Cerebellar cortex (tissue), 1 donor: ENCODE measurements around the gene PITRM1.
"Not testable (repeated sequence)": the region's sequence is repeated elsewhere in the genome, so short reads cannot be mapped to it uniquely, and the experiment has no call there.

Experiments used
- DNase-seq: peaks from one replicate; pipeline ENCODE4 v3.0.0-alpha.2; 2015; ENCODE audit warnings: low spot score

The PITRM1 gene

DNA sequence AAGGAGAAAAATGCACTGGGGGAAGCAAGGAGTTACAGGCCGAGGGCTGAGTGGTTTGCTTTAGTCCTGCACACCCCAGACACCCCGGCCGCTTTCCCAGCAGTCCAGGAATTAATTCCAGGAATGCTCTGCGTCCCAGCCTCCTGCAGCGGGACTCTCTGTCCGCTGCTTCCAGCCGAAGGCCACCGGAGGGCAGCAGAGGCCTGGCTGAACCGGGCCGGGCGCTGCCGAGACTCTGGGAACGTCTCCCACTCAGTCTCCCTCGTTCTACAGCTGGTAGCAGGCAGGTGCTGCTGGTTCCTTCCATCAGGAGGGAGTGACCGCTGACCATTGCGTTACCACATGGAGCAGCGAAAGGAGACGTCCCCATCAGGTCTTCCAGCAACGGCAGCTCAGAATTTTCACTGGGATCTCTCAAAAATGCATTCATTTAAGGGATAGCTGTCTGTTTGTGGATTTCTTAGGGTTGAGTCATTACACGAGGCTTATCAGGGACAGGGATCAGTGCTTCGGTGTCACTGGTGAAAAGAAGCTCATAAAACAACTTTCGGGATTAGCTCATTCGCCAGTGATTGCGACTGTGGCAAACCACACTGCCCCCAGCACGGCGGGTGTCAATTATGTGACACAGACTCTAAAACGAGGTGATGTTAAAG lies 24.9 kb upstream of the PITRM1 start:
- DNase-seq = peak; percentile 72

DNA sequence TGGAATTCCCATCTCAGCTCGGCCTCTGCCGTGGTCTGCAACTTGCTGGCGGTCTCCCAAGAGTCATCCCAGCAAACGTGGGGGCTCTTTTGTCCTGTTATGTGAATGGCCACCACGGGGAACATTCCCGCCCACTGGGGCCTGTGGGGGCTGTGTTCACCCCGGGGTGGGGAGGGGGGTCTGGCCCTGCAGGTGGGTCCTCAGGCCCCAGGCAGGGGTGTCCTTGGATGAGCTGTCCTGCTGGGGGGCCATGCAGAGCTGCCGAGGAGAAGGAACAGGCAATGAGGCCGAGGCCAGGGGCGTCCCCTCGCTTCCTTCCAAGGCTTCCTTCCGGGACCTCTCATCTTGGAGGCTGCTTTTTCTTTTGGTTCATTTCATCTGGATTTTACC lies 24.4 kb upstream of the PITRM1 start:
- DNase-seq = no peak

DNA sequence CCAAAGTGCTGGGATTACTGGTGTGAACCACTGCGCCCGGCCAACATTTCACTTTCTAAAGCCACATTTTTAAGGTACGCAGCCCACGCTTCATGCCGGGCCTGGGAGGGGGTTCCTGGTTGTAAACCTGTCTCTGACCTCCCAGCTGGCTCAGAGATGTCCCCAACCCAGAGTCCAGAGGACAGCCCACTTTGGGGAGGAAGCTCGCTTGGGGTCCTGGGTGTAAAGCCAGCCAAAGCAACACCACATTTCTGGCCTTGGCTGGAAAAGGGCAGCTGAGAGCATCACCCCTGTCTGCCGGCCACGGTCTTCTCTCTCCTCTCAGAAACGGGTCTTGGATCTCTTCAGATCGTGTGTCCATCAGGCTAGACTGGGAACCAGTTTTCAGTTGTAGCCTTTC lies 23.9 kb upstream of the PITRM1 start:
- DNase-seq = no peak

DNA sequence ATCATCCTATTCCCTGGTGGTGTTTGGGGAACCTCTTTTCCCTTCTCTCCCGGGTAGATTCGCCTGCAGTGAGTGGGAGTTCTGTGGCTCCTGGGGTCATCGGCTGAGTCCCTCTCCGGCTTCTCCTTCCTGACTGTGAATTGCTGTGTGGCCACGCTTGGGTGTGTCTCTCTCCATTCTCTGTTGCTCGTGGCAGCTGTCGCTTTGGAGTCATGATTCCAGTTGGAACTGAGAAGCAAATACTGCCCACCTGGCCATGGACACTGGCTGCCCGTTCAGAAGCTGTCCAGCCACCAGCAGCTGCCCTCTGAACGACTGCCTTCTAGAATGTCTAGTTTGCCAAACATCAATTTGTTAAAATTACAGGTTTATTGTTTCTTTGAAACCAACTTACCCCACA lies 23.1 kb upstream of the PITRM1 start:
- DNase-seq = no peak

DNA sequence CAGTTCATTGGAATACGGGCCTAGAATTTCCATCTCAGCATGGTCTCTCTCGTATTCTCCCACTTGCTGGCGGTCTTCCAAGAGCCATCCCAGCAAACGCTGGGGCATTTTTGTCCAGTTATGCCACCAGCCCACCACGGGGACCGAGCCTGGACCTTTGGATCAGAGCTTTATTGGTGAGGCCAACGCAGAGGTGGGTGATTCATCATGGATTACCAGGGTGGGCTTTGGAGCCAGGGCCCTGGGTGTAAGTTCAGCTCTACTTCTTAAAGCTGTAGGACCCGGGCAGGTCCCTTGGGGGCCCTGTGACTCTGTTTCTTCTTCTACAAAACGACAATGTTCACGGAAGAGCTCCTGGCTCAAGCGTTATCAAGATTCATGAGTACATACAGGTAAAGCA lies 22.7 kb upstream of the PITRM1 start:
- no peak for DNase-seq

DNA sequence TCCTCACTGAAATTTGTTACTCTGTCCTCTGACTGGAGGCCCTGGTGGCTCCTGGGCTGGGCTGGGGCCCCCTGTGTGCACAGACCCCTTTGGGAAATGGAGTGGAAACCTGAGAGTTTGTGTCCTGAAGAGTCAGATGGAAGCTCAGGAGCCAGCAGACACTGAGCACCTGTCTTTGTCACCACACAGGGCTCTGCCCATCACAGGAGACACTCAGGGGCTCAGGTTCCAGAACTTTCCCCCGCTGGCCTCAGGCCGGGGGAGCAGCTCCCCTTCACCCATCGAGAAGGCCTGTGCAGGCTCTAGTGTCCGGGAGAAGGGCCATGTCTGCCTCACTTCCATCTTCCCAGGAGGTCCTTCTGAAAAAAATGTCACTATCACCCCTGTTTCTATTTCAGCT lies 22.3 kb upstream of the PITRM1 start:
- no peak for DNase-seq

DNA sequence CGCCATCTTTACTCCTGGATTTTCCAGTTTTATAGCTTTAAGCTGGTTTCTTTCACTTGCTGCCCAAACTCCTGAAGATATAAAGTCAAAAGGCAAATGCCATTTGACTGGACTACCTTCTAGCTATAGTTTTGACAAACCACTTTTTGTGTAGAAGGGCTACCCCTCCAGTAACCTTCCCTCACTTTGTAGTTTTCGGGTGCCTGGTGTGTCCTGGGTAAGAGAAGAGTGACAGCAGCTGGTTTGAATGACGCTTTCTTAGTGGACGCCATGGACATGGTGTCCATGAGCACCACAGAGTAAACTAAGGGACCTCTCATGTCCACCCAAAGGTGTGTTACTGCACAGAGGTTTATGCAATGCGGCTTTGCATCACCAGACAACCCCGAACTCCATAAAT lies 21.2 kb upstream of the PITRM1 start:
- DNase-seq = no peak

DNA sequence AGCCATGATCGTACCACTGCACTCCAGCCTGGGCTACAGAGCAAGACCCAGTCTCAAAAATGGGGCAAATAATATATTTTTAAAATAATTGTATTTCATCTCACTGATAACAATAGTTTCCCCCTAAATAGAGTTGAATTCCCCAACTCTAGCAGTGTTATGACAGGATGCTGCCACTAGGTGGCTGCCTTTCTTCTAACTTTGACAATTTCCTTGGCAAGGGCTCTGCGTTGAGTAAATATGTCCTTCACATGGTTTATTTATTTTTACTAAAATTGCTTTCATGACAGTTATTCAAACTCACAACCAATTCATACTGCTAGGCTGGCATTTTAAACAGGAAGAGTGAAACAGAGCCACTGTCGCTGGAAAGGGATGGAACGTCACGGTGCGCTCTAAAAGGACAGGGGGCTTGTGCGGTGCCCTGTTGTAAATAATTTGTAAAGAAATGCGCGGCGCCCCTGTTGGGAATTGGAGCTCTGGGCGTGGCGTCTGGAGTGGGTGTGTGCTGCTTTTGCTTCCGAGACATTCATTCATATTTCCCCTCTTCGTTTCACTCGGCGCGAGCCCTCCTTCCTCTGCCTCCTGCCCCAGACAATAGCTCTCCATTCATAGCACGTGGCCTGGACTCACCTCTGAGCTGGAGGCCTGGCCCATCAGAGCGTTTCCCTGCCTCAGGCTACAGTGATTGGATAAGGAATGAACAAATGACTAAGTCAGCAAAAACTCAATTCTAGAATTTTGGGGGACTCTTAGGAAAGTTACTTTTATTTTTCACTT lies 20.5 kb upstream of the PITRM1 start:
- peak; percentile 59 for DNase-seq

DNA sequence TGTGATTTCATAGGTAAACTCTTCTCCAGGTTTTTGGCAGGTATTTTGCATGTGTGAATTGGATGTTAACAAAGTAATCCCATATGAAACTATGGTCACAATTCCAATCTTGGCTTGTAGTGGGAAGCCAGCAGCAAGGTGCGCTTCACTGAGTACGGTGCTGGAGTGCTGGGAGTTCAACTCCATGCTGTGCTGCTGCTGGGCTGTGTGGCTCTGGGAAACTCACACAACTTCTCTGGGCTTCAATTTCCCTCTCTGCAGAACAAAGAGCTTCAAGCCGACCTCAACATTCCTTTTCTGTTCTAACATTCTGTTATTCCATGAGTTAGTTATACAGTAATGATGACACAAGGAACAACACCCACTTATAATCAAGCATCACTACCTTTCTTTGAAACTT lies 18.2 kb upstream of the PITRM1 start:
- DNase-seq = no peak

DNA sequence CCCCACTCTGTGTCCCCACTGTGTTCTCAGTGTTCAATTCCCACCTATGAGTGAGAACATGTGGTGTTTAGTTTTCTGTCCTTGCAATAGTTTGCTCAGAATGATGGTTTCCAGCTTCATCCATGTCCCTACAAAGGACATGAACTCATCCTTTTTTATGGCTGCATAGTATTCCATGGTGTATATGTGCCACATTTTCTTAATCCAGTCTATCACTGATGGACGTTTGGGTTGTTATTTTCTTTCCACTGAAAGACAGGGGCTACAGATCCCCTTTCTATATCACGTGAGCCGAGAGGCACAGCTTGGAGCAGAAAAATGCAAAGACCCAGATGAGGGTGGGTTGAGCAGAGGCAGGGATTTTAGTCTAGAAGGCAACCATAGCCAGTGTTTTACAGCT lies 14.6 kb upstream of the PITRM1 start:
- DNase-seq = not testable (repeated sequence)

DNA sequence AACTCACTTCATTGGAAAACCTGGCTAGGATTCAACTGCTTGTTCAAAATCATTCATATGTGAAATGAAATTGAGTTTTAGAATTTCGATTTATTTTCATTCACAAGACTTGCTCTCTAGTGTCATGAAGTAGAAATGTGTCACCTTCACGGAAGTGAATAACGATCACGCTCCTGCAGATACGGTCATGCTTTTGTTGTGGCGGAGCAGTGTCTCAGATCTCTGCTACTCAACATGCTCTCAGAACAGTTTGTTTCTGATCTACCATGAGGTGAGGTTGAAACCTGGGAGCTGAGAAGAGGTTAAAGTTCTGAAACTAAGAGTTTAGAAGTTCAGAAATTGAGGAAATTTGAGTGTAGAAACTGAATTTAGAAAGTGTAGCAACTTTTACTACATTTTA lies 13.8 kb upstream of the PITRM1 start:
- no peak for DNase-seq

DNA sequence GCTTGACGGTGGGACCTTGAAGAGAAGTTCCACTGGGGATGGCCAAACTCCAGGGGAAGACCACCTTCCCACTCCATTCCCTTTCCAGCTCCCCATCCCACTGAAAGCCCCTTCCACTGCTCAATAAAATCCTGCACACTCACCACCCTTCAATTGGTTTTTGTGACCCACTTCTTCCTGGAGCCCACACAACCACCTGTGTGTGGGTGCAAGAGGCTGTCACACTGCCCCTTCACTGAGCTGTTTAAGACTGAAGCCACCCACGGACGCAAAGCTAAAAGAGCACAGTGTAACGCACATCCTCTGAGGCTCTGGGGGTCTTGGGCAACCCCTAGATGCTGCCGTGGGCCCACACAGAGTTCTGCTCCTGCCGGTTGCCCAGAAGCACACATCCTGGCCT lies 12.8 kb upstream of the PITRM1 start:
- DNase-seq = no peak

DNA sequence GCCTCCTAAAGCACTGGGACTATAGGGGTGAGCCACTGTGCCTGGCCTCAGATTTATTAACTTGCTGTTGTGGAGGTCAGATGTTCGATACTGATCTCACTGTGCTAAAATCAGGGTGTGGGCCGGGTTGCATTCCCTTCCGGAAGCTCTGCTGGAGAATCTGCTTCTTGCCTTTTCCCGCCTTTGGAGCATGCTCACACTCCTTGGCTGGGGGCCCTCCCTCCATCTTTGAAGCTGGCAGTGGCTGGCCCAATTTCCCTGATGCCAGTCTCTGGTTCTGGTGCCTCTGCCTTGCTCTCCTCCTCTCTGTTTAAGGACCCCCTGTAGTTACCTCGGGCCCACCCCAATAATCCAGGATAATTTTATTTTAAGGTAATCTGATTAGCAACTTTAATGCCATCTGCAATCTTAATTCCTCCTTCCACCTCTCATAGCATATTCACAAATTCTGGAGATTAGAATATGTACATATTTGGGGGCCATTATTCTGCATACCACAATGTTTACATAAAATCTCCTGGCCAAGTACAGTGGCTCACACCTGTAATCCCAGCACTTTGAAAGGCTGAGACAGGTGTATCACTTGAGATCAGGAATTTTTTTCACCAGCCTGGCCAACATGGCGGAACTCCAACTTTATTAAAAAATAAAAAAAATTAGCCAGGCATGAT lies 7.9 kb upstream of the PITRM1 start:
- DNase-seq = no peak

DNA sequence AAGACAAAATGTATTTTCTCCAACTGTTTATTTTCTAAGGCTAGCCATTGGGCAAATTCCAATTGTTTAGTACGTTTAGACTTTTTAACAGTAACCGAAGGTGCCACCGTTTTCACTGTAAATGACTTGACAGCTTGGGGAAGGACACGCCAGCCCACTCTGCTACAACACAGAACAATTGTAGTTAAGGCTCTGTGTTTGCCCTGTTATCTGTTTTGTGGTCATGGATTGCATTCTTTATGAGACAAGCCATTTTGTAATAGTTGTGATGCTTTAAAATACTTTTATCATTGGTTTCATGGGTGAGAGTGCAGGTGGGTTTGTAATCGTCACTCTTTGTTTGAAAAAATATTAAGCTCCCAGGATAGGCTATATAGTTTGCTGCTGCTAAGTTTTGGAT lies 6.6 kb upstream of the PITRM1 start:
- DNase-seq = no peak

DNA sequence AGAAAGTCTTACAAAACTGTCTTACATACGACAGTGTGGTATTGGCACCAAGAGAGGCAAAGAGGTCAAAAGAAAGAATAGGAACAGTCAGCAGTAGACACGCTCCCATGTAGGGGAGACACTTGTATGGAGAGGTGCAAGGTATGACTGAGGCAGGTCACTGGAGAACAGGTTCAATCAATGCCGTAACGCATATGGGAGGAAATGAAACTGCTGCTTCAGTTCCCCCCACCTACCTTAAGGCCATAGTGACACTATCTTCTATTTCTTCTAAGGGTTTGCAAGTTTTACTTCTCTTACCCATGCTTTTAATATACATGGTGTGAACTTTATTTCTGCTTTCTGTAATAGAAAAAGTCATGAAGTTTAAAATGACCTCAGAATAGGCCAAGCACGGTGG lies 5.5 kb upstream of the PITRM1 start:
- no peak for DNase-seq

DNA sequence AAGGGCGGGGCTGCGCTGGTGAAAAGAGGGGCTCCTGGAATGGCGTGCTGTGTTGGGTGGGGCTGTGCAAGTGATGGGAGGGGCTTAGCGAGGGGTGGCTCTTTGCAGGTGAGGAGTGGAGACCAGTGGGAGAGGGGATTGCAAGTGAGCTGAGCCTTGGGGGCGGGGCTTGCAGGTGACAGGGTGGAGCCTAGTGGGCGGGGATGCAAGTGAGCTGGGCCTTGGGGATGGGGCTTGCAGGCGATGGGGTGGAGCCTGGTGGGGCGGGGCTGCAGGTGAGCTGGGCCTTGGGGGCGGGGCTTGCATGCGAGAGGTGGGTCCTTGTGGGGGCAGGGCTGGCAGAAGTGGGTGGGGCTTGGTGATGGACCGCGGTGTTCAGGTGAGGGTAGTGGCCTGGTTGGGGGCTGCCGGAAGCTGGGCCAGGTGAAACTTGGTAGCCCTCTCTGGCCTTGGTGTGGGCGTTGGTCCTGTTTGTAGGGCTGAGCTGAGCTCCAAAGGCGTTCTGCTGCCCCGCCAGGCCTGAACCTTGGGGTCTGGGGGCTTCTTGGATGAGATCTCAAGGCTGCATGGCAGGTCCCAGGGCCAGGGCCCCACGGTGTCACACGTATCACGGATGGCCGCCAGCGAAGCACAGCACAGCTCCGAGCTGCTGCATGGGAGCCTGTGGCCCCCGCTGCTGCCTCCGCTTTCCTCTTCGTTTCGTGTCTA lies 743 bp upstream of the PITRM1 start:
- DNase-seq = no peak

DNA sequence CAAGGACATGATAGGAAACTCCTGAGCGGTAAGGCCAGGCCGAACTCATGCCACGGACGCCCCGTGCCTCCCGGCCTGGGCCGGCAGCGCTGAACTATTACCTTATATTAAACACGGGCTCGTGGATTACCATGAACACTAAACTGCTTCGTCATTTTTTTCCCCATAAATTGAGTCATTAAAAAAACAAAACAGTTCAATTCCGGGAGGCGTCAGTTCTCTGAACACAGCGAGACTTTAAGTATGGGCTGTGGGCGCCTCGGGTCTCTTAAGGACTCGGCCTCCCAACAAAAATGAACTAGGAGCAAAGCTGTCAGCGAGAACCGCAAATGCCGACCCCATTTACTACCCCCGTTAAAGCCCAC lies 519 bp downstream of the PITRM1 start:
- DNase-seq = no peak

DNA sequence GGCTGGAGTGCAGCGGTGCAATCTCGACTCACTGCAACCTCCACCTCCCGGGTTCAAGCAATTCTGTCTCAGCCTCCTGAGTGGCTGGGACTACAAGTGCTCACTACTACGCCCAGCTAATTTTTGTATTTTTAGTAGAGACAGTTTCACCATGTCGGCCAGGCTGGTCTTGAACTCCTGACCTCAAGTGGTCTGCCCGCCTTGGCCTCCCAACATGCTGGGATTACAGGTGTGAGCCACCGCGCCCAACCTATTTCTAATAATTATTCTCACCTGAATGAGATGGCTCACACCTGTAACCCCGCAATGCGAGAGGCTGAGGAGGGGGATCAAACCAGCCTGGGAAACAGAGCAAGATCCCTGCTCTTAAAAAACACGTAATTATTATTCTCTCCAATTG lies 1.1 kb downstream of the PITRM1 start:
- DNase-seq = not testable (repeated sequence)

DNA sequence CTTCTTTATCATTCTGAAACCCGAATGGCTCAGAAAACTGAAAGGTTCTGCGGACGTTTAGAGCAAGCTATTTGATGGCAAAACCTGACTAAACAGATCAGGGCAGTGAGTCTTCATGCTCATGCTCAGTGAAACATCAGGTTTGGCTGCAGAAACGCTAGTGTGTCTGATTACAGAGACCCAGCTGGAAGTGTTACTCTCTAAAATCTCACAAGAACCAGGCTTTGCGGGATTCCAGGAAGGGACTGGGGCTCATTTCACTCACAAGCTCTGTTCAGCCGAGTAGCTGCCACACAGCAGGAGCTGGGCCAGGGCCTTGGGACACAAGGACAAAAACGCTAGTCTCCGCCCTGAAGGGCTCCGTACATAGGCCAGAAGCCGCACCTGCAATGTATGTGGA lies 2.9 kb downstream of the PITRM1 start:
- DNase-seq = no peak

DNA sequence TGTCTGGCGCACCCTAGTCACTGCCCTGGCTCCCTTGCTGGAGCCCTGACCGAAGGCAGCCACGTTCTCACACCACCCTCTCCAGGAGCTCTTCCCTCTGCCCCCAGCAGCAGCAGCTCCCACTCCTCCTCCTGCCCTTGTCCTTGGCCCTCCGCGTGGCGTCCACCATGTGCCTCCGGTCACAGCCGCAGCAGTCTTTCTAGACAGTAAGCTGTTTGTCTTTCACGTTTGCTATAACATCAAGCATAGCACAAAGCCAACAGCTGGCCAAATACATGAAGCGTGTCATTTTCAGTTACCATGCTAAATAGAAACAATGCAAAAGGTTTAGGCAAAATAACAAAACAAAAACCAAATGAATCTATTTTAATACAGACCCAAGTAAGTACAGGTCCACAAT lies 3.3 kb downstream of the PITRM1 start:
- DNase-seq = no peak

DNA sequence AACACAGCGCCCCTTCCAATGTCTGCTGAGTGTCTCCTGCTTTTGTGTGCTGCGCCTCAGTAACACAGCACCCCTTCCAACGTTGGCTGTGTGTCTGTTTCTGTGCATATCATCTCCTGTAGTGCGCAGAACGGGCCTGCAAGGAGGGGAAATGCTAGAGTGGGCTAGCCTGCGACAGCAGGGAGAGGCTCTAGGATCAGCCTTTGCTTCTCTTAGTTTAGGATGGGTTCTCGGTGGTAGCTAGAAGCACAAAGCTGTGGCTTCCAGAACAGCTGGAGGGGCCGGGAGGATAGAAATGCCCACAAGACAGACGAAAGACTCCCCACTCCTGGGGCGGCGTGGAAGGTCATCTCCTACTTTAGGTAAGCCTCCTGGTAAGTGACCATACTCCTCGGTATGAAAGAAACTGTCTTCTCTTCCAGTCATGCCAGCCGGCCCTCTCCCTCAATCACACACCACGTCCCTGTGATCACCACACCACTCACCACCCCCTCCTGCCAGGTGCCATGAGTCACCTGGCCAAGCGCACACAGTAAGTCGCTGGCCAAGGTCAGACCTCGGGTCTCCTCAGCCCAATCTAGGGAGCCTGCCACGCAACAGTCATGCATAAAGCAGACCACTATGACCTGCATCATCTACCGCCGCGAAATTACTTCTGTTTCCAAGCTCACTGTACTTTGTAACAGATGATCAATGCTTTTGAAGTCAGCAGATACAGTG lies 4.8 kb downstream of the PITRM1 start:
- no peak for DNase-seq
